ENCODE measurements around the gene RMDN2. TPM values are rescaled to one million over a fixed set of nuclear protein-coding genes. Genes with fewer than 3 reads are reported as not detected.

Gene RMDN2
- total and polyA plus RNA-seq, 9 of the 15 experiments (the other 6 are each of a cell fraction or from before 2014, with no cell fraction given): 1.5 to 4.3 (median 2.3) TPM

- Histone ChIP-seq H3K36me3 (ENCODE audit: control insufficient read depth, insufficient read depth, low read length) (no peaks in the 10 kb centered on the region), H3K4me3 (no peak overlapping the region), H2AFZ (ENCODE audit: low read depth, low read length) (no peak overlapping the region), H3K4me1 (replicated peaks in 1 of 2; ENCODE audit: control insufficient read depth in 2 of 2, insufficient read depth in 2 of 2, low read length in 2 of 2) (peaks cover 0 to 4% of the 10 kb centered on the region in 2 experiments; a peak in 1 of 5 replicates), H3K79me2 (ENCODE audit: control insufficient read depth, insufficient read depth, low read length) (no peaks in the 10 kb centered on the region), H3K9me1 (ENCODE audit: control insufficient read depth, insufficient read depth, low read length) (no peaks in the 10 kb centered on the region), H3K27ac (ENCODE audit: extremely low read depth, low read depth, low read length) (no peak overlapping the region), H3K9ac (ENCODE audit: insufficient read depth in 1 of 2, low read depth in 2 of 2, low read length in 2 of 2) (no peak overlapping the region), H3K27me3 (ENCODE audit: control insufficient read depth in 2 of 2, insufficient read depth in 2 of 2, low read length in 2 of 2) (no peaks in the 10 kb centered on the region; a peak in 2 of 5 replicates), H3K9me3 (replicated peaks; ENCODE audit: control insufficient read depth, insufficient read depth, low read depth, low read length) (no peaks in the 10 kb centered on the region), H4K20me1 (replicated peaks; ENCODE audit: control insufficient read depth, insufficient read depth, low read length) (no peaks in the 10 kb centered on the region), H3K4me2 (ENCODE audit: insufficient read depth, low read length) (no peak overlapping the region)
- in situ Hi-C loops (cut with MboI): no loop called here
- WGBS (ENCODE audit: insufficient coverage, low coverage, missing lambda C conversion rate): 0% methylated on average over 1 of the region's 1 CpG
- TF ChIP-seq ZNF75A (CRISPR knock-in tag; IDR thresholded peaks at IDR 0.05): 0 out of 2 replicates have a peak, but pooled peaks have one; percentile 31
- TF ChIP-seq GTF2E2 (tag; IDR thresholded peaks at IDR 0.05): no peak
- no peak for DNase-seq (ENCODE audit: extremely low read depth in 1 of 4, low spot score in 3 of 4)
- FAIRE-seq: no peak
- ChIA-PET POLR2A (no interaction called here), CTCF (ENCODE audit: low intra/inter-chr PET ratio) (no interaction called here)
- BruUV-seq (replicated peaks): no TSS peak
- intact Hi-C loops (cut with micrococcal nuclease): no loop called here
- no peak for ATAC-seq
These were observed 91.1 kb downstream of the RMDN2 start for GRCh38 chr2:38016219-38016618.

- ChIA-PET CTCF (ENCODE audit: low intra/inter-chr PET ratio) (interaction anchor here (0.5 kb wide), 1 partner anchor 1776 kb away, joined by 3 read pairs; no protein-coding TSS in a partner anchor), POLR2A (interaction anchor here (0.6 kb wide), 1 partner anchor 129 kb away, joined by 3 read pairs; no protein-coding TSS in a partner anchor)
- in situ Hi-C loops (cut with MboI): no loop called here
- H3K27me3 ChIP-seq (ENCODE audit: control insufficient read depth in 2 of 2, insufficient read depth in 2 of 2, low read length in 2 of 2): no peaks in the 10 kb centered on the region; a peak in 3 of 5 replicates
- ATAC-seq (no peak), DNase-seq (ENCODE audit: extremely low read depth in 1 of 4, low spot score in 3 of 4) (no peak), FAIRE-seq (no peak)
- H4K20me1 ChIP-seq (replicated peaks; ENCODE audit: control insufficient read depth, insufficient read depth, low read length): no peaks in the 10 kb centered on the region
- H3K9me3 ChIP-seq (replicated peaks; ENCODE audit: control insufficient read depth, insufficient read depth, low read depth, low read length): no peaks in the 10 kb centered on the region
- no peaks in the 10 kb centered on the region for H3K79me2 ChIP-seq (ENCODE audit: control insufficient read depth, insufficient read depth, low read length)
- peaks cover 0 to 4% of the 10 kb centered on the region in 2 experiments; a peak in 1 of 5 replicates for H3K4me1 ChIP-seq (replicated peaks in 1 of 2; ENCODE audit: control insufficient read depth in 2 of 2, insufficient read depth in 2 of 2, low read length in 2 of 2)
- no peak overlapping the region for H3K27ac ChIP-seq (ENCODE audit: extremely low read depth, low read depth, low read length)
- BruUV-seq (replicated peaks): no TSS peak
- no peak overlapping the region for H2AFZ ChIP-seq (ENCODE audit: low read depth, low read length)
- H3K4me3 ChIP-seq: no peak overlapping the region
- intact Hi-C loops (cut with micrococcal nuclease): no loop called here
- 1% methylated on average over 7 of the region's 7 CpGs for WGBS (ENCODE audit: insufficient coverage, low coverage, missing lambda C conversion rate)
- no peak overlapping the region for H3K4me2 ChIP-seq (ENCODE audit: insufficient read depth, low read length)
- H3K9me1 ChIP-seq (ENCODE audit: control insufficient read depth, insufficient read depth, low read length): no peaks in the 10 kb centered on the region
- no peak overlapping the region for H3K9ac ChIP-seq (ENCODE audit: insufficient read depth in 1 of 2, low read depth in 2 of 2, low read length in 2 of 2)
- H3K36me3 ChIP-seq (ENCODE audit: control insufficient read depth, insufficient read depth, low read length): no peaks in the 10 kb centered on the region
- no peak for TF ChIP-seq ZNF121 (CRISPR knock-in tag; conservative IDR thresholded peaks at IDR 0.05)
- TF ChIP-seq HOXB6 (CRISPR knock-in tag; IDR thresholded peaks at IDR 0.05; ENCODE audit: borderline replicate concordance): no peak
- no peak for TF ChIP-seq CHD2 (IDR thresholded peaks at IDR 0.05; ENCODE audit: low read depth, low read length)
- TF ChIP-seq GMEB1 (CRISPR knock-in tag; IDR thresholded peaks at IDR 0.05): no peak
- TF ChIP-seq ATF3 (IDR thresholded peaks at IDR 0.05): no peak
- TF ChIP-seq ATF3 (CRISPR knock-in tag; conservative IDR thresholded peaks at IDR 0.05): no peak
- TF ChIP-seq IRF2 (CRISPR knock-in tag; IDR thresholded peaks at IDR 0.05): no peak
- no peak for TF ChIP-seq KAT2B (IDR thresholded peaks at IDR 0.05; ENCODE audit: low read depth, low read length)
- TF ChIP-seq HNRNPUL1 (IDR thresholded peaks at IDR 0.05; ENCODE audit: low read length): no peak
- no peak for TF ChIP-seq U2AF1 (optimal IDR thresholded peaks at IDR 0.05; ENCODE audit: low read depth, low read length)
- TF ChIP-seq MAX (CRISPR knock-in tag; IDR thresholded peaks at IDR 0.05): no peak
- TF ChIP-seq BRD9 (IDR thresholded peaks at IDR 0.05; ENCODE audit: low read depth, partially characterized antibody): no peak
- no peak for TF ChIP-seq IFI16 (CRISPR knock-in tag; IDR thresholded peaks at IDR 0.05)
These were observed 92.7 kb downstream of the RMDN2 start for GRCh38 chr2:38017836-38018235.

All from K562 (cell line).